Measurements from ENCODE around the gene ANXA8L1.
"Not testable (repeated sequence)": the region's sequence is repeated elsewhere in the genome, so short reads cannot be mapped to it uniquely, and the experiment has no call there.

- TF ChIP-seq BHLHE40 (IDR thresholded peaks at IDR 0.05; ENCODE audit: low read depth, low read length); RAD21 (IDR thresholded peaks at IDR 0.05; ENCODE audit: low read length); CHD1 (IDR thresholded peaks at IDR 0.05; ENCODE audit: low read depth, low read length); CTCF (conservative IDR thresholded peaks at IDR 0.05; ENCODE audit: low read depth, low read length); POLR2A (IDR thresholded peaks at IDR 0.05; ENCODE audit: low read depth, low read length); FOS (IDR thresholded peaks at IDR 0.05; ENCODE audit: low read depth, low read length); USF2 (IDR thresholded peaks at IDR 0.05; ENCODE audit: low read depth, low read length); ELK1 (IDR thresholded peaks at IDR 0.05; ENCODE audit: borderline replicate concordance, low read depth, low read length); MXI1 (IDR thresholded peaks at IDR 0.05; ENCODE audit: borderline replicate concordance, low read depth, low read length); RFX5 (IDR thresholded peaks at IDR 0.05; ENCODE audit: low read depth, low read length): not testable (repeated sequence)
Observed at GRCh38 chr10:46368956-46369355, 6.6 kb upstream of the ANXA8L1 start.
